CD4-positive, alpha-beta memory T cell (primary cell): ENCODE data around the gene RPGRIP1. TPM values are rescaled to one million over a fixed set of nuclear protein-coding genes. Genes with fewer than 3 reads are reported as not detected.

Experiments used
- CTCF ChIA-PET: fragments of 350-600 bp; sonication (Branson Sonifier 250); formaldehyde crosslinking; loops from one replicate; lab custom pipeline; 2021; ENCODE audit warnings: inconsistent platforms; ENCODE audit not compliant: partially characterized antibody; lab: Charles Lee
- POLR2A ChIA-PET: fragments of 350-600 bp; sonication (Branson Sonifier 250); formaldehyde crosslinking; loops from one replicate; lab custom pipeline; 2021; ENCODE audit not compliant: partially characterized antibody; lab: Charles Lee
- DNase-seq, 5 donors: peaks; one replicate each; pipeline versions ENCODE4 v3.0.0 to v3.0.0-alpha.2; 2020 to 2022; ENCODE audit warnings: mixed read lengths in 1 of 5
- H3K27ac ChIP-seq: one replicate; pipeline ENCODE4 v1.7.0; 2013; ENCODE audit warnings: low read depth, low read length
- H3K27me3 ChIP-seq: 2 replicates; pipeline ENCODE4 v1.7.0; 2013; ENCODE audit warnings: mild to moderate bottlenecking, low read length, moderate library complexity; ENCODE audit not compliant: insufficient read depth
- H3K36me3 ChIP-seq: 2 replicates; pipeline ENCODE4 v1.7.0; 2013; ENCODE audit warnings: mild to moderate bottlenecking, low read length, moderate library complexity; ENCODE audit not compliant: insufficient read depth
- H3K4me1 ChIP-seq: 2 replicates; pipeline ENCODE4 v1.7.0; 2013; ENCODE audit warnings: mild to moderate bottlenecking, low read length, moderate library complexity; ENCODE audit not compliant: insufficient read depth
- H3K4me3 ChIP-seq, 2 donors: one replicate each; pipeline ENCODE4 v1.7.0; 2013; ENCODE audit warnings: low read length in 2 of 2, mild to moderate bottlenecking in 1 of 2
- H3K9me3 ChIP-seq, 2 donors: one replicate each; pipeline ENCODE4 v1.7.0; 2013; ENCODE audit warnings: low read length in 2 of 2, control low read depth in 1 of 2; ENCODE audit not compliant: control insufficient read depth in 1 of 2
- H3K27ac Mint-ChIP-seq, 7 donors: one replicate each; pipeline ENCODE4 v1.8.0; 2020 to 2021; ENCODE audit warnings: mixed read lengths in 7 of 7, mild to moderate bottlenecking in 6 of 7, inconsistent platforms in 3 of 7, moderate library complexity in 3 of 7
- H3K27me3 Mint-ChIP-seq, 2 donors: one replicate each; pipeline ENCODE4 v1.8.0; 2020 to 2021; ENCODE audit warnings: mixed read lengths in 2 of 2
- H3K36me3 Mint-ChIP-seq, 2 donors: one replicate each; pipeline ENCODE4 v1.8.0; 2020 to 2021; ENCODE audit warnings: mixed read lengths in 2 of 2, inconsistent platforms in 1 of 2, mild to moderate bottlenecking in 1 of 2
- H3K4me1 Mint-ChIP-seq, 4 donors: one replicate each; pipeline ENCODE4 v1.8.0; 2020 to 2021; ENCODE audit warnings: mixed read lengths in 4 of 4, mild to moderate bottlenecking in 1 of 4
- H3K4me3 Mint-ChIP-seq, 8 donors: one replicate each; pipeline ENCODE4 v1.8.0; 2020 to 2021; ENCODE audit warnings: mixed read lengths in 8 of 8, mild to moderate bottlenecking in 7 of 8, moderate library complexity in 6 of 8, inconsistent platforms in 3 of 8
- H3K9me3 Mint-ChIP-seq, 8 donors: one replicate each; pipeline ENCODE4 v1.8.0; 2020 to 2021; ENCODE audit warnings: mixed read lengths in 8 of 8, mild to moderate bottlenecking in 5 of 8, inconsistent platforms in 3 of 8, moderate library complexity in 1 of 8
- intact Hi-C: fragments of 100-400 bp; cut with micrococcal nuclease; formaldehyde crosslinking; loops from one replicate; pipeline ENCODE4 v1.15.1; 2023
- polyA plus RNA-seq, 2 donors: library from polyadenylated mRNA; unstranded; fragments of 300-500 nt; fragmentation: Illumina TruSeq; gene quantifications; one replicate each; pipeline ENCODE4 v1.2.3, GENCODE V29; 2021
- total RNA-seq, 2 experiments: library from RNA; stranded (reverse); gene quantifications; one replicate each; pipeline ENCODE4 v1.2.3, GENCODE V29; 2021

Gene RPGRIP1
- total RNA-seq, result under 1 TPM in 1 of 2 experiments, not detected in 1; 0.47 TPM
- polyA plus RNA-seq, result not detected

- H3K27me3 Mint-ChIP-seq, result no peaks in the 10 kb centered on the region
- H3K4me1 ChIP-seq, result no peaks in the 10 kb centered on the region
- no peak within 1 kb of the TSS for H3K27ac Mint-ChIP-seq
- no peak within 1 kb of the TSS for H3K27ac ChIP-seq
- no peak for DNase-seq
- H3K27me3 ChIP-seq, result no peaks in the 10 kb centered on the region
- H3K36me3 Mint-ChIP-seq, result no peaks in the 10 kb centered on the region
- peaks cover 3 to 5% (median 4%) of the 10 kb centered on the region in 4 donors for H3K4me1 Mint-ChIP-seq
- intact Hi-C loops, result no loop called here
- no peaks in the 10 kb centered on the region for H3K9me3 Mint-ChIP-seq
- CTCF ChIA-PET, result interaction anchor here (1.0 kb wide), 1 partner anchor 460 kb away, joined by 3 read pairs; no protein-coding TSS in a partner anchor
- H3K36me3 ChIP-seq, result no peaks in the 10 kb centered on the region
- no peaks in the 10 kb centered on the region for H3K9me3 ChIP-seq
- no peak within 1 kb of the TSS for H3K4me3 ChIP-seq
- POLR2A ChIA-PET, result no interaction called here
- H3K4me3 Mint-ChIP-seq, result no peak within 1 kb of the TSS
Observed at GRCh38 chr14:21279783-21280182, at the start of gene RPGRIP1. Gene RPGRIP1, plus strand, starts transcription at chr14:21280083. Its CDS starts 7,894 bp downstream, at chr14:21287977.

DNA sequence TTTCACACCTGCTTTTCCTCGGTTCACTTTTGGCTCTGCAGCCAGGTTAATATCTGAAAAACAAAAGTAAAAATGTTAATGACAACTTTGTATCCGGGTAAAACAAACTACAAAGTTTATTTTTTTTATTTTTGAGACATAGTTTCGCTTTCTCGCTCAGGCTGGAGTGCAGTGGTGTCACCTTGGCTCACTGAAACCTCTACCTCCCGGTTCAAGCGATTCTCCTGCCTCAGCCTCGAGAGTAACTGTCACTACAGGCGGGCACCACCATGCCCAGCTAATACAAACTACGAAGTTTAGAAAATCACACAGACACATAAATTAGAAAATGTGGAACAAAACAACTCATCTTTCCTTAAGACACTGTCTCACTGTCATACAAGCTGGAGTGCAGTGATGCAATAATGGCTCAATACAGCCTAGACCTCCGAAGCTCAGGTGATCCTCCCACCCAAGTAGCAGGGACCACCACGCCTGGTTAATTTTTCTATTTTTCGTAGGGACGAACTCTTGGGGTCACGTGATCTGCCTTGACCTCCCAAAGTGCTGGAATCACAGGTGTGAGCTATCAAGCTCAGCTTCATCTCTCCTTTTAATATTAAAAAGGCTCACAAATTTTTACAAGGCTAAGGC is 48.7 kb upstream of the RPGRIP1 start:
- peak overlapping the region; percentile 77 to 84 (median 80) for H3K4me3 Mint-ChIP-seq
- intact Hi-C loops, result loop anchor here (2.0 to 5.0 kb wide), 3 partner anchors 14 to 246 kb away; partner anchors contain the start of genes HNRNPC, RAB2B and TOX4

DNA sequence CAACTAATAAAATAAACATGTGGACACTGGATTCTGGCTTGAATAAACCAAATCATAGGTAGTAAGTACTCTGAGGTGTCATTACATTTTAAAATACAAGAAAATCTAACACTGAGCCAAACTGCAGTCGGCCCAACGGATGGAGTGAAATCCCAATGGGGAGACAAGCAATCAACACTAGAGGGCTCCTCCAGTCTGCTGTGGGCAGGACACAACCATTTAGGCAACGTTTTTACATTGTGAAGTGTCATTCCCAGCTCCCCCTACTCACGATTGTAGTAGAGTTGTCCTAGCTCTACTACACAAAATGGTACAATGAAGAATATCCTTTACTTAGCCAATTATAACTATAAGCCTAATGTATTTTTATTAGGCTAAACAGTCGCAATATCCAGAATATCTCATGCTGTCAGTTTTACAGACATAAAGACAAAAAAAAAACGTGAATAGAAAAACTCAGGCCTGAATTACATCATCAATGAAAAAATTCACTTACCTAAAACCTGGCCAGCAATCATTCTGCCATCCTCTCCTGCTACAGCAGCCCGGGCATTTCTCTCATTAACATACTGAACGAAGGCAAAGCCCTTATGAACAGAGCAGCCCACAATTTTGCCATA is 46.3 kb upstream of the RPGRIP1 start:
- POLR2A ChIA-PET, result interaction anchor here (1.0 to 4.0 kb wide), 2 partner anchors 13 to 34 kb away, joined by 3 to 23 read pairs; no protein-coding TSS in a partner anchor

More for the DNA sequence above, 48.7 kb upstream of the RPGRIP1 start:
- CTCF ChIA-PET, result interaction anchor here (0.8 to 2.5 kb wide), 8 partner anchors 10 to 34 kb away, joined by 3 to 11 read pairs (median 4); no protein-coding TSS in a partner anchor
- Histone ChIP-seq H3K9me3 (no peaks in the 10 kb centered on the region), H3K27ac (peak overlapping the region; percentile 59), H3K4me1 (peaks cover 98% of the 10 kb centered on the region), H3K4me3 (peak overlapping the region in 1 of 2 donors; percentile 29), H3K36me3 (peaks cover 43% of the 10 kb centered on the region), H3K27me3 (no peaks in the 10 kb centered on the region)
- Mint-ChIP-seq H3K36me3 (peaks cover 58 to 79% of the 10 kb centered on the region in 2 donors), H3K4me1 (peaks cover 57 to 86% (median 72%) of the 10 kb centered on the region in 4 donors), H3K27me3 (no peaks in the 10 kb centered on the region), H3K9me3 (no peaks in the 10 kb centered on the region), H3K27ac (peak overlapping the region; percentile 86 to 98 (median 96))
- DNase-seq, result peak; percentile 55 to 69 (median 64)
- POLR2A ChIA-PET, result interaction anchor here (1.0 to 4.0 kb wide), 11 partner anchors 8 to 205 kb away, joined by 3 to 24 read pairs (median 8); partner anchors contain the start of gene SUPT16H

DNA sequence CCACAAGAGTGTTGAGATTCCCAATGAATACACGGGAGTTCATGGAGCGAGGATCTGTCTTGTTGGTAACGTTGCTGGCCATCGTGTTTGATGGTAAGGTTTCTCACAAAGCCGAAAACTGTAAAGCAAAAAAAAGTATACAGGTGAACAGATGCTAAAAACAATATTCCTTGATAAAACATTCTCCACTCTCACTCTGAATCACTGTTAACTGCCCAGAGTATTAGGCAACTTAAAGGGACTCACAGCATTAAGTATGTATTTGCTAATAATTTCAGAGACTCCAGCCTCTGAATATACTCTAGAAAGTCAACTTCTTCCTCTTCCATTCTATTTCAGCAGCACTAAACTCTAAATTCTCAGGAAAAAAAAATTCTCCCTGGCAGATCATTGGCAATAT is 45.8 kb upstream of the RPGRIP1 start:
- Mint-ChIP-seq H3K4me3 (peak overlapping the region; percentile 1 to 64 (median 43)), H3K4me1 (peaks cover 70 to 99% (median 86%) of the 10 kb centered on the region in 4 donors), H3K27me3 (no peaks in the 10 kb centered on the region), H3K27ac (peak overlapping the region; percentile 5 to 91 (median 83)), H3K36me3 (peaks cover 43 to 83% of the 10 kb centered on the region in 2 donors), H3K9me3 (no peaks in the 10 kb centered on the region)
- DNase-seq, result no peak
- ChIA-PET POLR2A (no interaction called here), CTCF (interaction anchor here (0.6 kb wide), 1 partner anchor 20 kb away, joined by 3 read pairs; no protein-coding TSS in a partner anchor)
- peaks cover 100% of the 10 kb centered on the region for H3K4me1 ChIP-seq
- H3K36me3 ChIP-seq, result peaks cover 31% of the 10 kb centered on the region
- peak overlapping the region; percentile 11 for H3K27ac ChIP-seq
- intact Hi-C loops, result loop anchor here (5.0 kb wide), 1 partner anchor 243 kb away; the partner anchor contains the start of genes RAB2B and TOX4
- H3K27me3 ChIP-seq, result no peaks in the 10 kb centered on the region
- H3K4me3 ChIP-seq, result no peak overlapping the region
- H3K9me3 ChIP-seq, result no peaks in the 10 kb centered on the region

More for the DNA sequence above, 46.3 kb upstream of the RPGRIP1 start:
- Histone ChIP-seq H3K27ac (peak overlapping the region; percentile 11), H3K36me3 (peaks cover 29% of the 10 kb centered on the region), H3K4me1 (peaks cover 100% of the 10 kb centered on the region), H3K27me3 (no peaks in the 10 kb centered on the region), H3K9me3 (no peaks in the 10 kb centered on the region), H3K4me3 (no peak overlapping the region)
- CTCF ChIA-PET, result interaction anchor here (0.6 kb wide), 1 partner anchor 20 kb away, joined by 3 read pairs; no protein-coding TSS in a partner anchor
- H3K36me3 Mint-ChIP-seq, result peaks cover 43 to 78% of the 10 kb centered on the region in 2 donors
- H3K27me3 Mint-ChIP-seq, result no peaks in the 10 kb centered on the region
- H3K4me3 Mint-ChIP-seq, result peak overlapping the region in 7 of 8 donors; percentile 29 to 83 (median 60)
- DNase-seq, result peak in 2 of 5 donors; percentile 20 to 47
- H3K9me3 Mint-ChIP-seq, result no peaks in the 10 kb centered on the region
- peaks cover 70 to 93% (median 81%) of the 10 kb centered on the region in 4 donors for H3K4me1 Mint-ChIP-seq
- peak overlapping the region; percentile 57 to 91 (median 89) for H3K27ac Mint-ChIP-seq
- intact Hi-C loops, result loop anchor here (5.0 kb wide), 1 partner anchor 244 kb away; the partner anchor contains the start of genes RAB2B and TOX4

DNA sequence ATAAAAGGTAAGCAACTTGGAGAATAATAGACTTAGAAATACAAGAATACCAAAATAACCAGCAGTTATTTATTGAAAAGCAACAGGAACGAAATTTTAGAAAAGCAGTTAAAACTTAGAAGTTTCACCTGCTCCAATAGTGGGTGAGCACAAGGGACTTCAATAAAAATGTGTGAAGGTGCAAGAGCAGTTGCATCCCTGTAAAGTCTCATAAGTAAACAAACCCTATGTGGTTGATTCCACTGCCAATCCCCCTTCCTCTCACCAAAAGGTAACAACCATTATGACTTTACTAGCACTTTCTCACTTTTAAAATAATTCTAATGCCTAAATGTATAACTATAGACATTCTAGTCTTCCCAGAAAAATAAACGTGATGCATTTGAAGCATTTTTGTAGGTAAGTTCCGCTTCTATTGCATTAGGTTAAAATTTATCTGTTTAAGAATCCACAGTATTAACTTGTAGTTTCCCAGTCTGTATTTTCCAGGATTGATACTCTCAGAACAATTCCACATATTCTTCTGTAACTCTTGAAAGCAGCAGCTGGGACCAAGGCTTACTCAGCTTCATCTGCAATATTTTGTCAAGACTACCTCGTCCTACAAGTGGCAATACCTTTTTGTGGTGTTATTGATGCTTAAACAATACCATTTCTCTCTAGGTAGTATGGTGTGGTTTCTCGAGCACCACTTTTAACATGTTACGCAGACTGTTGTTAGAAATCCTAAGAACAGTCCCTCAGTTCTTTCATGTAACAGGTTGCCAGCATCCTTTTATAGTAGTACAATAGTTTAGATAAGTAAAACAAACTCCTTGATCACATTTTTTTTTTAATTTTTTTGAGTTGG is 42.7 kb upstream of the RPGRIP1 start:
- POLR2A ChIA-PET, result no interaction called here
- Mint-ChIP-seq H3K4me1 (peaks cover 55 to 97% (median 77%) of the 10 kb centered on the region in 4 donors), H3K36me3 (peaks cover 18 to 77% of the 10 kb centered on the region in 2 donors), H3K27me3 (no peaks in the 10 kb centered on the region), H3K27ac (peak overlapping the region in 5 of 7 donors; percentile 16 to 90 (median 82)), H3K9me3 (no peaks in the 10 kb centered on the region), H3K4me3 (peak overlapping the region in 4 of 8 donors; percentile 17 to 62 (median 38))
- no peaks in the 10 kb centered on the region for H3K9me3 ChIP-seq
- H3K27me3 ChIP-seq, result no peaks in the 10 kb centered on the region
- no peak overlapping the region for H3K4me3 ChIP-seq
- CTCF ChIA-PET, result interaction anchor here (0.6 kb wide), 1 partner anchor 18 kb away, joined by 3 read pairs; no protein-coding TSS in a partner anchor
- H3K36me3 ChIP-seq, result peaks cover 20% of the 10 kb centered on the region
- peaks cover 96% of the 10 kb centered on the region for H3K4me1 ChIP-seq
- no peak for DNase-seq
- peak overlapping the region; percentile 9 for H3K27ac ChIP-seq
- intact Hi-C loops, result no loop called here

- intact Hi-C loops, result no loop called here
- H3K27ac ChIP-seq, result peak overlapping the region; percentile 3
- no peak overlapping the region for H3K4me3 ChIP-seq
- Mint-ChIP-seq H3K9me3 (peaks cover 0 to 2% (median 0%) of the 10 kb centered on the region in 8 donors), H3K27ac (peak overlapping the region in 5 of 7 donors; percentile 27 to 90 (median 47)), H3K27me3 (no peaks in the 10 kb centered on the region), H3K4me1 (peaks cover 53 to 98% (median 75%) of the 10 kb centered on the region in 4 donors), H3K4me3 (peak overlapping the region in 3 of 8 donors; percentile 1 to 41 (median 20)), H3K36me3 (peaks cover 14 to 77% of the 10 kb centered on the region in 2 donors)
- DNase-seq, result no peak
- H3K36me3 ChIP-seq, result peaks cover 19% of the 10 kb centered on the region
- peaks cover 89% of the 10 kb centered on the region for H3K4me1 ChIP-seq
- POLR2A ChIA-PET, result interaction anchor here (0.8 to 2.3 kb wide), 6 partner anchors 9 to 195 kb away, joined by 3 to 10 read pairs (median 4); no protein-coding TSS in a partner anchor
- no peaks in the 10 kb centered on the region for H3K9me3 ChIP-seq
- CTCF ChIA-PET, result interaction anchor here (0.6 to 1.6 kb wide), 3 partner anchors 15 to 195 kb away, joined by 3 to 7 read pairs (median 5); no protein-coding TSS in a partner anchor
- H3K27me3 ChIP-seq, result no peaks in the 10 kb centered on the region
Observed at GRCh38 chr14:21238823-21239518, 40.9 kb upstream of the RPGRIP1 start.
